C1 segment of cervical spinal cord (tissue), 14 donors: ENCODE results near the gene PEX14.
"Not testable (repeated sequence)": the region's sequence is repeated elsewhere in the genome, so short reads cannot be mapped to it uniquely, and the experiment has no call there.

ENCODE experiments used
- DNase-seq, 14 donors: peaks; one replicate each; lab custom pipeline; 2025; lab: John Stamatoyannopoulos, UW

PEX14 gene

GRCh38 chr1:10450156-10450814, 24.5 kb upstream of the PEX14 start:
- DNase-seq: no peak

- no peak for DNase-seq
Measured at GRCh38 chr1:10450836-10451235, 23.9 kb upstream of the PEX14 start.

DNA sequence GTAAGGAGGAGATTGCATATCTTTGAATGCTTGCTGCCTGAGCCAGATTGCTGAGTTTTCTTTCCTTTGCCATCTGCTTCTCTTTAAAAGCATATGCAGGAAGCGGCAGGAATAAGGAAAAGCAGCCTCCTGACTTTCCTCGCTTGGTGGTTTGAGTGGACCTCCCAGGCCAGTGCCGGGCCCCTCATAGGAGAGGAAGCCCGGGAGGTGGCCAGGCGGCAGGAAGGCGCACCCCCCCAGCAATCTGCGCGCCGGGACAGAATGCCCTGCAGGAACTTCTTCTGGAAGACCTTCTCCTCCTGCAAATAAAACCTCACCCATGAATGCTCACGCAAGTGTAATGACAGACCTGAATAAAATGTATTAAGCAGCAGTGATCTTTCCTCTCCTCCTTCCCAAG, 23.5 kb upstream of the PEX14 start:
- no peak for DNase-seq

GRCh38 chr1:10456048-10456447, 18.7 kb upstream of the PEX14 start:
- no peak for DNase-seq

DNA sequence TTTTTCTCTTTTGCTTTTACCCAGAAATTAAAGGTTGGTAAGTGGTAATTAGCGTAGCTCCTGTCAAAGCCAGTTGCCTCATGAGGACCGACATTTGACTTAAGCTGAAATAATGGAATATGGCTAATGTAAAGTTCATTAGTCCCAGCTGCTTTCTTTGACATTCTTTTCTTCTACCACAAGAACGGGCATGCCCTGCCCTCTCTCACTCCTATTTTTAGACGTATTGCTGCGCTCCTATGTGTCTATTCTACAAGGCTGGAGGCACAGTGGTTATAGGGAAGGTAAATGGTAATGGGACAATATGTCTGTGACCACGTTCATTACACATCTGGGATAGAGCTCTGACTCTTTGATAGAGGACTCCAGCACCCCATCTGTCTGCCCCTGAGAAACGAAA, 18.1 kb upstream of the PEX14 start:
- DNase-seq: no peak

DNA sequence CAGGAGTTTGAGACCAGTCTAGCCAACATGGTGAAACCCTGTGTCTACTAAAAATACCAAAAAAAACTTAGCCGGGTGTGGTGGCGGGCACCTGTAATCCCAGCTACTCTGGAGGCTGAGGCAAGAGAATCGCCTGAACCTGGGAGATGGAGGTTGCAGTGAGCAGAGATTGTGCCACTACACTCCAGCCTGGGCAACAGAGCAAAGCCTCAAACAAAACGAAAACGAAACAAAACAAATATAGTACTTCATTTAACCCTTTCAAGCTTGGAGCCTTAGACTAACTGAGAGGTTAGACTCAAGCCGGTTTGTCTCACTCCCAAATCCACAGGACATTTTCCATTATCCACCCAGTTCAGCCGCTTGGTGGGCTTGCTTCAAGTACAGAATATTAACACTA, 17.3 kb upstream of the PEX14 start:
- DNase-seq: not testable (repeated sequence)

GRCh38 chr1:10457875-10458274, 16.9 kb upstream of the PEX14 start:
- no peak for DNase-seq

DNA sequence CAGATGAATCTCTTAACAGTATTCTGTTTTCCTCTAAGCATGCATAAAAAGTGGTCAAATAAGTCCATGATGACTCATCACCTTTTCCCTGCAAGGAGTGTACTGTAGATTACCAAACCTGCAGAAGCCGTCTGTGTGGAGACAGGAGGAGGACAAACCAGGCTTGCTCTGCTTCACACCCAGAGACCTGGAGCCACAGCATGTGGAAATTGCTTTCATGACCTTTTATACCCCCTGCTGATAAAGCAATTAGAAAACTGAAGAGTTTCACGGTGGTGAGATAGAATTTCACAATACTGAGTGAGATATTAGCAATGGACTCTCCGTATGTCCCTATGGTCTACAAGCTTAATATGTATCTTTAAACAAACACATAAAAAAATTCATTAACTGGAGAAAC, 15.6 kb upstream of the PEX14 start:
- no peak for DNase-seq

DNA sequence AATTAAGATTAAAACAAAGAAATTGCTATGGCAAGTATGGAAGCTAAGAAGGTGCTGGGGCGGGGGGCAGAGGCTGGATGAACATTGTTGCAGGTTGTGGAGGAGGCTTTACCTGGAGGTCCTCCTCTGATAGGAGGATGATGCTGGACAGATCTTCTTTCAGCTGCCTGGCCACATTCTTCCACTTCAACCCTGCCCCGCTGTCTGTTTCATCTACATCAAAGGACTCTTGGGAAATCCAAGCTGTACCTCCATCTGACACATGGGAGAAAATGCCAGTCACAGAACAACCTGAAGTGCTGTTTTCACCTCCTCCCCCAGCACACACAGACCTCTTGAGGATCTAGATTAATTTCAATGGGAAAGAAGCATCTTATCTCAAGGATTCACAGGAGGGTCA, 7.7 kb upstream of the PEX14 start:
- DNase-seq: no peak

DNA sequence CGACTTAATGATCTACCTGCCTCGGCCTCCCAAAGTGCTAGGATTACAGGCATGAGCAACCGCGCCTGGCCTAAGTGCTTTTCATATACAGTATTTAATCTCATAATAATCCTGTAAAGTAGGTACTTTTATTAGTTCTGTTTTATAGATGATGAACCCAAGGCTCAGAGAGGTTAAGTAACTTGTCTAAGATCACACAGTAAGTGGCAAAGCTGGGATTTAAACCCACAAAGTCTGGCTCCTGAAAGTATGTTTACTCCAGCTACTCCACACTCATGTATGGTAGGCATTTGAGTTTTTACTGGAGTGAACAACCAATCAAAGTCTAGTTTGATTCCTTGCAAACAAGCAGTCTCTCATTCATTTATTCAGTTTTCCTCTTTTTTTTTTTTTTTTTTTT, 4.7 kb upstream of the PEX14 start:
- DNase-seq: no peak

- DNase-seq: peak in 1 of 14 donors; percentile 57
Measured at GRCh38 chr1:10471411-10472219, 3.1 kb upstream of the PEX14 start.

GRCh38 chr1:10472220-10473144, 2.3 kb upstream of the PEX14 start, which contains the start of gene DFFA:
DFFA (minus strand) TSS chr1:10472529; CDS start chr1:10472458, 71 bp downstream.
- DNase-seq: peak; percentile 45 to 92 (median 89)

GRCh38 chr1:10473145-10473765, 1.5 kb upstream of the PEX14 start:
- DNase-seq: no peak

DNA sequence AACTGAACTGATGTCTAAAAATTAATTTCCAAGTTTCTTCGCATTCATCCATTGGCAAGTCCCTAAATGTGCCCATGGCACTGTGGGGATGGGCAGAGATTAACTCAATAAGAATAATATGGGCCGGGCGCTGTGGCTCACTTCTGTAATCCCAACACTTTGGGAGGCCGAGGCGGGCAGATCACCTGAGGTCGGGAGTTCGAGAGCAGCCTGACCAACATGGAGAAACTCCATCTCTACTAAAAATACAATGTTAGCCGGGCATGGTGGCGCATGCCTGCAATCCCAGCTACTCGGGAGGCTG, 489 bp upstream of the PEX14 start:
- not testable (repeated sequence) for DNase-seq

DNA sequence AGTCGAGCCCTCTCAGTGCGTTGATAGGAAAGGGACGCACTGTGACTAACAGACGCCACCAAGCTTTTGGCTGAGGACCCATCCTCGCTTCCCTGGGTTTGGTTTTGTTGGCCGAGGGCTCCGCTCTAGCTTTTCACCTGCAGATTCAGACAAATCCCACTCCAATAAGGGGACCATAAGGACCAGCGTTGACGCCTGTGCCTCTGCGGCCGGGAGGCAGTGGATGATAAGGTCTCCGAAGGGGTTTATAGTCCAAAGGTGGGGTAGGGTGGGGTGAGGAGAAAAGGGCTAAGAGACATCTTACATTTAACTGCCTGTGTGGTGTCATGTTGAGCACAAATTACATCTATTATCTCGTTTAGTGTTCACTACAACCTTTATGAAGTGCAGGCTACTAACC, 760 bp downstream of the PEX14 start:
- DNase-seq: no peak

DNA sequence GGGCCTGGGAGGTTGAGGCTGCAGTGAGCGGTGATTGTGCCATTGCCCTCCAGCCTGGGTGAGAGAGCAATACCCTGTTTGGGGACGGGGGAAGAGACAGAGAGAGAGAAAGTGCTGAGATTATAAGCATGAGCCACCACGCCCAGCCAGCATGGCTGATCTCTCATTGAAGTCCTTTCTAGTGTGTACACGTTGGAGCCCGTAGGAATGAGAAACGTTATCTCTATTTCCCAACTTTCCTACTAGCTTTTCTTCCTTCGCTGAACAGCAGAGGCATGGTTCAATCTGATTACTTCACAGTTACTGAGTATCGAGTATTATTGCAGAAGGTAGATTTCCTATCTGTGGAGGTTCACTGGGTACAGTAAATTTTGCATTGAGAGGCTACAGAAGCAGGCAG, 4.5 kb downstream of the PEX14 start:
- no peak for DNase-seq

DNA sequence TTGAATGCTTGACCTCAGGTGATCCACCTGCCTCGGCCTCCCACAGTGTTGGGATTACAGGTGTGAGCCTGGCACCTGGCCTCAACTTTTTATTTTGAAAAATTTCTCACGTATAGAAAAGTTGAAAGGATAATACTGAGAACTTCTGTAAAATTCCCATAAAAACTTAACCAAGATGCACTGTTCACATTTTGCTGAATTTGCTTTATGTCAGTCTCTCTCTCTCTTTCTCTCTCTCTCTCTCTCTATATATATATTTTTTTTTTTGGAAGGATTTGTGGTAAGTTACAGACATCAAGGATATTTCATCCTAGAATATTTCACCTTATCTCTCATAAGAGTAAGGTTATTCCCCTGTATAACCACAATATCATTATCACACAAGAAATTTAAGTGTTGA, 5.9 kb downstream of the PEX14 start:
- DNase-seq: no peak

DNA sequence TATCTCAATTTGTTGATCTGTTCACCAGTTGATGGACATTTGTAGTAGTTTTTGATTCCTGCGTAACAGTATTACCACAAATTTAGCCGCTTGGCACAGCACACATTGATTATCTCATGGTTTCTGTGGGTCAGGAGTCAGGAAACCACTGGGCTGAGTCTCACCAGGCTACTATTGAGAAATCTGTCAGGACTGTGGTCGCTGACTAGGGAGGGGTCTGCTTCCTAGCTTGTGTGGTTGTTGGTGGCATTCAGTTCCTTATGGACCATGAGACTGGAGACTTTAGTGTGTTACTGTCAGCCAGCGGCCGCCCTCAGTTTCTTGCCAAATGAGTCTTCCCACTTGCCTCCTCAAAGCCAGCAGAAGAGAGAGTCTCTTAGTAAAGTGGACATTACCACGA, 9.8 kb downstream of the PEX14 start:
- DNase-seq: no peak

DNA sequence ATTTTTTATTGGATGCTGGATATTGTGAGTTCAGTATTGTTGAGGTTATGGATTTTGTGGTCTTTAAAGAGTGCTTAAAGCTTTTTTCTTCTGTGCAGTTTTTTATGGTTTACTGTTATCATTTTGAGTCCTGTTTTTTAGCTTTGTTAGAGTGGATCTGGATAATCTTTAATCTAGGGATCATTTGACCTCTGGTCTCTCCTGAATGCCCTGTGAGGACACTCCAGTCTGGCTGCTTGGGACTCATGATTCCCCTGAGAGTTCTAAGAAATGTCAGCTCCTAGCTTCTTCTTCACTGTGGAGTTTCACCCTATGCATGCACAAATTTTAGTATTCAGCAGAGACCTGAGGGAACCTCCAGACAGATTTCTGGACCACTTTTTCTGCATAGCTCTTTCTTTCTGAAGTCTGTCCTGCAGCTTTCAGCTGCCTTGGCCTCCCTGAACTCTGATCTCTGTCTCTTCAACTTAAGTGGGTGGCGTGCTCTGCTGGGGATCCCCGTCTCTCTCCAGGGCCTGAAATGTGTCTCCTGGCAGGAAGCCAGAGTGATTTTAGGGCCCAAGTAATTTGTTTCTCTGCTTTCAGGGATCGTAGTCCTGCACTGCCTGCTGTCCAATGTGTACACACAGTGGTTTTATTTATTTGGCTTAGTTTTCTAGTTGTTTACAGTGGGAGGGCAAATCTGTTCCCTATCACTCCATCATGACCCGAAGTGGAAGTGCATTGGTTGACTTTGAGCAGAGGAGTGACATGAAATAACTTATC, 14.7 kb downstream of the PEX14 start:
- no peak for DNase-seq

DNA sequence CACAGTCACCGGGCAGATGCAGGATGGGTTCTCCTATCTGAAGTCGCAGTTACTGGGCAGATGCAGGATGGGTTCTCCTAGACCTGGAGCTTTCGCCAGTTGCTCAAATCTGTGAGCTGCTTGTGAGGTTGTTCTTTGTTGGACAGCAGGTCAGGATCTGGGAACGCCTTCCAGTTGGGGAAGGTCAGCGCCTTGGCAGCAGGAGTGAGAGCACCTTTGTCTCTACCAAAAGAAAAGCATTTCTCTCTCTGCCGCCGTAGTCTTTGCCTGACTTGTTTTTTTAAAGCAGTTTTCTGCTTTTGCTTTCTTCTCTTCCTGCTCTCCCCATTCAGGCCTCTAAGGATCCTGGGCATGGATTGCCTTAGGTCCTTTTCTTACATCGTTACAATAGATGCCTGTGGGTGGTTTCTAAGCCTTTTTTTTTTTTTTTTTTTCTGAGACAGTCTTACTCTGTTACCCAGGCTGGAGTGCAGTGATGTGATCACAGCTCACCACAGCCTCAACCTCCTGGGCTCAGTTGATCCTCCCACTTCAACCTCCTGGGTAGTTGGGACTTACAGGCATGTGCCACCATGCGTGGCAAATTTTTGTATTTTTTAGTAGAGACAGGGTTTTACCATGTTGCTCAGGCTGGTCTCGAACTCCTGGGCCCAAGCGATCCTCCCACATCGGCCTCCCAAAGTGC, 15.7 kb downstream of the PEX14 start:
- no peak for DNase-seq

- no peak for DNase-seq
Measured at GRCh38 chr1:10494418-10494753, 19.6 kb downstream of the PEX14 start.
